Neural progenitor cell (in vitro differentiated cells): Measurements from ENCODE around the gene QSER1. TPM values are rescaled to one million over a fixed set of nuclear protein-coding genes. Genes with fewer than 3 reads are reported as not detected.

Source experiments
- DNase-seq: peaks from one replicate; pipeline ENCODE4 v3.0.0-alpha.2; 2016; ENCODE audit warnings: low spot score
- H2AFZ ChIP-seq: fragments of 200-600 bp; sonication (generic); replicated peaks from 2 replicates; pipeline ENCODE4 v1.6.1; 2016; ENCODE audit warnings: antibody characterized with exemption
- H3F3A ChIP-seq: fragments of 200-600 bp; sonication (generic); 2 replicates; pipeline ENCODE4 v1.6.1; 2016; ENCODE audit warnings: antibody characterized with exemption, low read depth
- H3K27ac ChIP-seq: fragments of 200-600 bp; sonication (generic); 2 replicates; pipeline ENCODE4 v1.5.1; 2016; ENCODE audit warnings: mild to moderate bottlenecking
- H3K27me3 ChIP-seq: fragments of 200-600 bp; sonication (generic); 2 replicates; pipeline ENCODE4 v1.6.1; 2016; ENCODE audit warnings: mild to moderate bottlenecking, moderate library complexity
- H3K36me3 ChIP-seq: fragments of 200-600 bp; sonication (generic); 2 replicates; pipeline ENCODE4 v1.5.1; 2016
- H3K4me1 ChIP-seq: fragments of 200-600 bp; sonication (generic); 2 replicates; pipeline ENCODE4 v1.6.1; 2016; ENCODE audit warnings: mixed run types
- H3K4me2 ChIP-seq: fragments of 200-600 bp; sonication (generic); 2 replicates; pipeline ENCODE4 v1.6.1; 2016
- H3K4me3 ChIP-seq: fragments of 200-600 bp; sonication (generic); 2 replicates; pipeline ENCODE4 v1.5.1; 2016
- H3K79me2 ChIP-seq: fragments of 200-600 bp; sonication (generic); 2 replicates; pipeline ENCODE4 v1.6.1; 2016; ENCODE audit warnings: low read depth
- H3K9ac ChIP-seq: fragments of 200-600 bp; sonication (generic); 2 replicates; pipeline ENCODE4 v1.6.1; 2016
- H3K9me3 ChIP-seq: fragments of 200-600 bp; sonication (generic); 2 replicates; pipeline ENCODE4 v1.5.1; 2016; ENCODE audit warnings: low read depth
- H4K20me1 ChIP-seq: fragments of 200-600 bp; sonication (generic); 2 replicates; pipeline ENCODE4 v1.6.1; 2016; ENCODE audit warnings: low read depth
- H3K27ac Mint-ChIP-seq: 3 replicates; pipeline ENCODE4 v1.8.0; 2021; ENCODE audit warnings: mixed read lengths
- H3K27me3 Mint-ChIP-seq: 2 replicates; pipeline ENCODE4 v1.8.0; 2022; ENCODE audit warnings: low read depth, mild to moderate bottlenecking, inconsistent platforms, moderate library complexity, mixed read lengths; ENCODE audit not compliant: insufficient read depth
- H3K36me3 Mint-ChIP-seq: 3 replicates; pipeline ENCODE4 v1.8.0; 2021; ENCODE audit warnings: mixed read lengths
- H3K4me1 Mint-ChIP-seq: 3 replicates; pipeline ENCODE4 v1.8.0; 2021; ENCODE audit warnings: mixed read lengths
- H3K4me3 Mint-ChIP-seq: 3 replicates; pipeline ENCODE4 v1.8.0; 2021; ENCODE audit warnings: mild to moderate bottlenecking, moderate library complexity, mixed read lengths
- H3K9me3 Mint-ChIP-seq: 3 replicates; pipeline ENCODE4 v1.8.0; 2020; ENCODE audit warnings: mixed read lengths
- CTCF ChIP-seq: fragments of 200-600 bp; sonication (generic); IDR thresholded peaks from 2 replicates; pipeline ENCODE4 v1.5.1; 2017; ENCODE audit warnings: antibody characterized with exemption, mild to moderate bottlenecking
- EZH2 ChIP-seq: fragments of 200-600 bp; sonication (generic); IDR thresholded peaks from 2 replicates; pipeline ENCODE4 v1.6.1; 2017; ENCODE audit warnings: antibody characterized with exemption, mild to moderate bottlenecking, moderate library complexity
- EZH2phosphoT487 ChIP-seq: fragments of 200-600 bp; sonication (generic); IDR thresholded peaks from 2 replicates; pipeline ENCODE4 v1.6.1; 2017; ENCODE audit warnings: antibody characterized with exemption
- total RNA-seq: library from RNA; depleted of rRNA; stranded (reverse); fragments of >200 nt; gene quantifications from 2 replicates; pipeline ENCODE4 v1.2.3, GENCODE V29; 2015; ENCODE audit warnings: low replicate concordance

Gene QSER1
- total RNA-seq, 1 donor from 2014 or later = 79.2 TPM

- no peak overlapping the region for H3K27ac Mint-ChIP-seq
- peaks cover 100% of the 10 kb centered on the region for H3K79me2 ChIP-seq
- H3K4me3 Mint-ChIP-seq = no peak overlapping the region
- H3K27me3 Mint-ChIP-seq = no peaks in the 10 kb centered on the region
- DNase-seq = no peak
- no peaks in the 10 kb centered on the region for H3K27me3 ChIP-seq
- H3K36me3 ChIP-seq = no peaks in the 10 kb centered on the region
- H3K9ac ChIP-seq = no peak overlapping the region
- no peak overlapping the region for H2AFZ ChIP-seq
- peaks cover 9% of the 10 kb centered on the region for H4K20me1 ChIP-seq
- no peaks in the 10 kb centered on the region for H3K4me1 Mint-ChIP-seq
- H3K36me3 Mint-ChIP-seq = peaks cover 39% of the 10 kb centered on the region
- H3K27ac ChIP-seq = no peak overlapping the region
- H3K4me3 ChIP-seq = no peak overlapping the region
- H3F3A ChIP-seq = no peaks in the 10 kb centered on the region
- H3K9me3 ChIP-seq = no peaks in the 10 kb centered on the region
- H3K4me1 ChIP-seq = no peaks in the 10 kb centered on the region
- H3K4me2 ChIP-seq = no peak overlapping the region
- no peak for TF ChIP-seq CTCF
- no peak for TF ChIP-seq EZH2
- TF ChIP-seq EZH2phosphoT487 = no peak
- H3K9me3 Mint-ChIP-seq = peaks cover 11% of the 10 kb centered on the region
Observed at GRCh38 chr11:32918427-32918826, 25.8 kb downstream of the QSER1 start.

DNA sequence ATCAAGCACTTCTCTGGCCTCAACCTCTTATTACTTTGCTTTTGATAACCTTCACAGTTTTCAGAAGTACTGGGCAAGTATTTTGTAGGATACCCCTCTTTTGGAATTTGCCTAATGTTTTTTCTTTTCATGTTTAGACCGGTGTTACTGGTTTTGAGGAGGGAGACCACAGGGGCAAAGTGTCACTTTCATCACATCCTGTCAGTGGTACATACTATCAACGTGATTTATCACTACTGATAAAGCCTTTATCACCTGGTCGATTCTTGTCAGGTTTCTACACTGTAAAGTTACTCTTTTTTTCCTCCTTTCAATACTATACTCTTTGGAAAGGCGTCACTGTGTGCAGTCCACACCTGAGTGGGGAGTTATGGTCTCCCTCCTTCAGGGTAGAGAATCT, 26.7 kb downstream of the QSER1 start:
- no peak for DNase-seq
- Histone ChIP-seq H3K27ac (no peak overlapping the region), H2AFZ (no peak overlapping the region), H3K27me3 (no peaks in the 10 kb centered on the region), H3K4me3 (no peak overlapping the region), H3K9me3 (no peaks in the 10 kb centered on the region), H3K4me2 (no peak overlapping the region), H3K36me3 (no peaks in the 10 kb centered on the region), H3F3A (no peaks in the 10 kb centered on the region), H3K9ac (no peak overlapping the region), H4K20me1 (peaks cover 12% of the 10 kb centered on the region), H3K4me1 (no peaks in the 10 kb centered on the region), H3K79me2 (peaks cover 100% of the 10 kb centered on the region)
- Mint-ChIP-seq H3K27ac (no peak overlapping the region), H3K9me3 (peaks cover 11% of the 10 kb centered on the region), H3K27me3 (no peaks in the 10 kb centered on the region), H3K4me1 (no peaks in the 10 kb centered on the region), H3K4me3 (no peak overlapping the region), H3K36me3 (peaks cover 39% of the 10 kb centered on the region)
- TF ChIP-seq EZH2phosphoT487 (no peak), EZH2 (no peak), CTCF (no peak)

GRCh38 chr11:32920570-32920969, 28.0 kb downstream of the QSER1 start:
- peaks cover 16% of the 10 kb centered on the region for H4K20me1 ChIP-seq
- Mint-ChIP-seq H3K4me1 (no peaks in the 10 kb centered on the region), H3K9me3 (peaks cover 11% of the 10 kb centered on the region), H3K27me3 (no peaks in the 10 kb centered on the region), H3K36me3 (peaks cover 40% of the 10 kb centered on the region), H3K4me3 (no peak overlapping the region), H3K27ac (no peak overlapping the region)
- TF ChIP-seq CTCF = no peak
- no peak for TF ChIP-seq EZH2phosphoT487
- no peak for TF ChIP-seq EZH2
- no peak overlapping the region for H2AFZ ChIP-seq
- no peaks in the 10 kb centered on the region for H3K27me3 ChIP-seq
- H3K79me2 ChIP-seq = peaks cover 100% of the 10 kb centered on the region
- no peaks in the 10 kb centered on the region for H3K4me1 ChIP-seq
- no peak overlapping the region for H3K4me2 ChIP-seq
- no peaks in the 10 kb centered on the region for H3K9me3 ChIP-seq
- H3K9ac ChIP-seq = no peak overlapping the region
- H3K4me3 ChIP-seq = no peak overlapping the region
- H3K27ac ChIP-seq = no peak overlapping the region
- no peaks in the 10 kb centered on the region for H3K36me3 ChIP-seq
- no peaks in the 10 kb centered on the region for H3F3A ChIP-seq
- no peak for DNase-seq
